ENCODE measurements around the gene NEUROD2.

DNA sequence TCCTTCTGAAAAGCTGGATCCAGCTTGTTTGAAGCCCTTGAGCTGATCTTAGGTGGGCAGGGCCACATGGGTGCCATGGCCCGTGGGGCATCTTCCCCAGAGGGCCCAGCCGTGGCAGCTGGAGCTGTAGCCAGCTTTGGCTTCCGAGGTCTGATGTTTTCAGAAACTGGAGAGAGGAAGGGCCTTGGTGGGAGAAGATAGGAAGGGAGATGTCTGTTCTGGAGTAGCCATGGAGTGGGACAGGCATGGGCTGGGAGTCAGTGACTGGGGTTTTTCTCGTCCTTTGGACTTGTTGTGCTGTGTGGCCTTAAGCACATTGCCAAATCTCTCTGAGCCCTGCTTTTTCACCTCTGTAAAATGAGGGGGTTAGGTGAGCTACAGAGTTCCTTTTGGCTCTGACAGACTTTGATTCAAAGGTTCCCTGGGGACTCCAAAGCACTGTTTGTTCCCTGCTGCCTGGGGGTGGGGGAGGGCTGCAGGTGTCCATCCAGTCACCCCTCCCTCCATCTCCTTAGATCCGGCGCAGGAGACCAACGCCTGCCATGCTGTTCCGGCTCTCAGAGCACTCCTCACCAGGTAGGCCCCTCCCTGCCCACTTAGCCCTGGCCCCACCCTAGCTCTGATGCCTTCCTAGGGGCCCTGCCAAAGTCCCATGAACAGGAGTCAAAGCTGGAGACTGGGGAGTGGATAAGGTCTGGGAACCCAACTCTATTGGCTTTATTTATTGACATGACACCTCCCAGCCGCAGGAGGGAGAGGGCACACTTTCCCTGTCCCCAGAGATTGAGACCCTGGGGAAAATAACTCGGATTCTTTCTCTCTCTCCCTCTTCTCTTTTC is 21.2 kb upstream of the NEUROD2 start:
- TF ChIP-seq, protein P1, sequence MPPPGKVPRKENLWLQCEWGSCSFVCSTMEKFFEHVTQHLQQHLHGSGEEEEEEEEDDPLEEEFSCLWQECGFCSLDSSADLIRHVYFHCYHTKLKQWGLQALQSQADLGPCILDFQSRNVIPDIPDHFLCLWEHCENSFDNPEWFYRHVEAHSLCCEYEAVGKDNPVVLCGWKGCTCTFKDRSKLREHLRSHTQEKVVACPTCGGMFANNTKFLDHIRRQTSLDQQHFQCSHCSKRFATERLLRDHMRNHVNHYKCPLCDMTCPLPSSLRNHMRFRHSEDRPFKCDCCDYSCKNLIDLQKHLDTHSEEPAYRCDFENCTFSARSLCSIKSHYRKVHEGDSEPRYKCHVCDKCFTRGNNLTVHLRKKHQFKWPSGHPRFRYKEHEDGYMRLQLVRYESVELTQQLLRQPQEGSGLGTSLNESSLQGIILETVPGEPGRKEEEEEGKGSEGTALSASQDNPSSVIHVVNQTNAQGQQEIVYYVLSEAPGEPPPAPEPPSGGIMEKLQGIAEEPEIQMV (CRISPR knock-in tag; IDR thresholded peaks at IDR 0.05; ENCODE audit: low read depth): no peak
- TF ChIP-seq, protein P2, sequence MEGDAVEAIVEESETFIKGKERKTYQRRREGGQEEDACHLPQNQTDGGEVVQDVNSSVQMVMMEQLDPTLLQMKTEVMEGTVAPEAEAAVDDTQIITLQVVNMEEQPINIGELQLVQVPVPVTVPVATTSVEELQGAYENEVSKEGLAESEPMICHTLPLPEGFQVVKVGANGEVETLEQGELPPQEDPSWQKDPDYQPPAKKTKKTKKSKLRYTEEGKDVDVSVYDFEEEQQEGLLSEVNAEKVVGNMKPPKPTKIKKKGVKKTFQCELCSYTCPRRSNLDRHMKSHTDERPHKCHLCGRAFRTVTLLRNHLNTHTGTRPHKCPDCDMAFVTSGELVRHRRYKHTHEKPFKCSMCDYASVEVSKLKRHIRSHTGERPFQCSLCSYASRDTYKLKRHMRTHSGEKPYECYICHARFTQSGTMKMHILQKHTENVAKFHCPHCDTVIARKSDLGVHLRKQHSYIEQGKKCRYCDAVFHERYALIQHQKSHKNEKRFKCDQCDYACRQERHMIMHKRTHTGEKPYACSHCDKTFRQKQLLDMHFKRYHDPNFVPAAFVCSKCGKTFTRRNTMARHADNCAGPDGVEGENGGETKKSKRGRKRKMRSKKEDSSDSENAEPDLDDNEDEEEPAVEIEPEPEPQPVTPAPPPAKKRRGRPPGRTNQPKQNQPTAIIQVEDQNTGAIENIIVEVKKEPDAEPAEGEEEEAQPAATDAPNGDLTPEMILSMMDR (CRISPR knock-in tag; IDR thresholded peaks at IDR 0.05): peak; percentile 31; the same call in 1 of the 2 replicates
- TF ChIP-seq ADNP (CRISPR knock-in tag; IDR thresholded peaks at IDR 0.05) (no peak), ZNF567 (CRISPR knock-in tag; IDR thresholded peaks at IDR 0.05; ENCODE audit: borderline replicate concordance) (no peak), SIN3A (IDR thresholded peaks at IDR 0.05; ENCODE audit: borderline replicate concordance, low read depth, low read length) (no peak), KAT8 (CRISPR knock-in tag; IDR thresholded peaks at IDR 0.05) (no peak), HNF4G (IDR thresholded peaks at IDR 0.05; ENCODE audit: borderline replicate concordance, low read depth, low read length) (no peak), HNF4G (CRISPR knock-in tag; IDR thresholded peaks at IDR 0.05; ENCODE audit: borderline replicate concordance, low read depth) (no peak), ZKSCAN8 (CRISPR knock-in tag; IDR thresholded peaks at IDR 0.05; ENCODE audit: borderline replicate concordance) (no peak)

All from HepG2 (cell line).